Measurements from ENCODE around the gene OR8B8.
"Not testable (repeated sequence)": the region's sequence is repeated elsewhere in the genome, so short reads cannot be mapped to it uniquely, and the experiment has no call there.

The OR8B8 gene

DNA sequence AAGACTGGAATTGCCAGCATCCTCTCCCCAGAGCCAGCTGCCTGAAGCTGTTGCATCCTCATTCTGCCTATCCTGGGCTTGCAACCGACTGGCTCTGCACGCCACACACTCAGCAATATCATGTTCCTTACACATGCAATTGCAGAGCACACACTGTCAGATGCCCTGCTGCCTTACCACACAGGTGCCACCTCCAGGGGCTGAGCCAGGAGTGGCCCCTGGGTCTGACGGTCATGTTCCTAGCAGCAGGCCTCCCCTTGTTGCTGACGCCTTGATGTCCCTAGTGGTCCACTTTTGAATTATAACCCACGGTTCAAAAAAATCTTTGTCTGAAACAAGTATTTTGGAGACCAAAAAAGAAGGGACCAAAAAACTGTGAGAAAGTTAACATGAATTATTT is 18.5 kb upstream of the OR8B8 start:
- H3K27me3 Mint-ChIP-seq: peaks cover 9% of the 10 kb centered on the region
- DNase-seq (ENCODE audit: low spot score in 2 of 2): no peak
- ATAC-seq (ENCODE audit: low read depth): no peak
- no peaks in the 10 kb centered on the region for H3K4me1 Mint-ChIP-seq
- no peaks in the 10 kb centered on the region for H3K9me3 Mint-ChIP-seq
- no peaks in the 10 kb centered on the region for H3K36me3 Mint-ChIP-seq
- H3K4me3 Mint-ChIP-seq: no peak overlapping the region
- no peak overlapping the region for H3K27ac Mint-ChIP-seq

DNA sequence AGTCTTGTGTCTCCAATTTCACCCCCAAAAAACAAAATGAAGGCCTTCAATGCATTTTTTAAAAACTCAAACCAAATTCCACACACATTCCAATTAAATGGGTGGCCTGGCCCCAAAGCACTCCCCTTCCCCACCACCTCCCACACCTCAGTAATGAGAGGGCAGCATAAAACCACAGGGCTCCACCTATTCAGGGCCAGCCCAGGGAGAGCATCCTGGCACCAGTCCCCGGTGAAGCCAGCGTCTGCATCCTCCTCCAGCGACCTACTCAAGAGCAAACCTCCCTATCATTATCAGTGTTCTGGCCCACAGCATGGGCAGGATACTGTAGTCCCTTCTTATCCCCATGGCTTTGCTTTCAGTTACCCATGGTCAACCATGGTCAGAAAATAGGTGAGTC is 17.8 kb upstream of the OR8B8 start:
- H3K9me3 Mint-ChIP-seq: no peaks in the 10 kb centered on the region
- ATAC-seq (ENCODE audit: low read depth) (no peak), DNase-seq (ENCODE audit: low spot score in 2 of 2) (no peak)
- no peak overlapping the region for H3K4me3 Mint-ChIP-seq
- H3K4me1 Mint-ChIP-seq: no peaks in the 10 kb centered on the region
- H3K27ac Mint-ChIP-seq: no peak overlapping the region
- no peaks in the 10 kb centered on the region for H3K36me3 Mint-ChIP-seq
- H3K27me3 Mint-ChIP-seq: peaks cover 9% of the 10 kb centered on the region

DNA sequence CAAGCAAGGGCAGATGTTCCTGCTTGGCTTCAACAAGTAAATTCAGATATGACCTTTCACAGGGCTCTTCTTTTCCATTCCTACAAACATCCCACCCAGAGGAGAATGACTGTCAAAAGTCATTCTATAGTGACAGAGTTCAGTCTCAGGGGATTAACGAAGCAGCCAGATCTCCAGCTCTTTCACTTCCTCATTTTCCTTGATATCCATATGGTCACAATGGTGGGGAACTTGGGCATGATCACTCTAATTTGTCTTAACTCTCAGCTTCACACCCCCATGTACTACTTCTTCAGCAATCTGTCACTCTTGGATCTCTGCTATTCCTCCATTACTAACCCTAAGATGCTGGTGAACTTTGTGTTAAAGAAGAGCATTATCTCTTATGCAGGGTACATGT is 15.0 kb upstream of the OR8B8 start:
- H3K27ac Mint-ChIP-seq: no peak overlapping the region
- DNase-seq (ENCODE audit: low spot score in 2 of 2) (no peak), ATAC-seq (ENCODE audit: low read depth) (no peak)
- no peak overlapping the region for H3K4me3 Mint-ChIP-seq
- H3K27me3 Mint-ChIP-seq: peaks cover 4% of the 10 kb centered on the region
- H3K36me3 Mint-ChIP-seq: no peaks in the 10 kb centered on the region
- no peaks in the 10 kb centered on the region for H3K9me3 Mint-ChIP-seq
- H3K4me1 Mint-ChIP-seq: no peaks in the 10 kb centered on the region

DNA sequence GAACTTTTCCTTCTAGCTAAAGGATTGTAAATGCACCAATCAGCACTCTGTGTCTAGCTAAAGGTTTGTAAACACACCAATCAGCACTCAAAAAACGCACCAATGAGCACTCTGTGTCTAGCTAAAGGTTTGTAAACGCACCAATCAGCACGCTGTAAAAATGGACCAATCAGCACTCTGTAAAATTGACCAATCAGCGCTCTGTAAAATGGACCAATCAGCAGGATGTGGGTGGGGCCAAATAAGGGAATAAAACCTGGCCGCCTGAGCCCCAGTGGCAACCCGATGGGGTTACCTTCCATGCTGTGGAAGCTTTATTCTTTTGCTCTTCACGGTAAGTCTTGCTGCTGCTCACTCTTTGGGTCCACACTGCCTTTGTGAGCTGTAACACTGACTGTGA is 13.9 kb upstream of the OR8B8 start:
- not testable (repeated sequence) for H3K36me3 Mint-ChIP-seq; H3K27me3 Mint-ChIP-seq; H3K9me3 Mint-ChIP-seq; H3K4me1 Mint-ChIP-seq; DNase-seq (ENCODE audit: low spot score in 2 of 2); H3K27ac Mint-ChIP-seq; H3K4me3 Mint-ChIP-seq; ATAC-seq (ENCODE audit: low read depth)

DNA sequence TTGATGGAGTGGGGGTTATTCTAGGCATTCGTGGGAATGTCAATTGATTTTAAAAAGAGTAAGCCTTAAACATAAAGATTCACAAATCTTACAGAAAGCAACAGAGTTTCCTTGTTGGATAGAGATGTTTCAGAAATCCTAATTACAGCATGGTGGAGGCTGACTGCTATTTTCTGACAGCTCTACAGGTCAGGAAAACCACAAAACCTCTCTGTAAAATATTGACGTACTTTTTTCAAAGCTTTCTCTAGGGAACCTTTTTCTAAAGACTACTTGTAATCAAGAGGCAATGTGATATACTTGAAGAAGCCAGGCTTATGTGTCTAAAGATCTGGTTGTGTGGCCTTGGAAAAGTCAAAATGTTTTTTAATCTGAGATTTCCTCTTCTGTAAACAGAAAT is 9.1 kb upstream of the OR8B8 start:
- H3K4me3 Mint-ChIP-seq: no peak overlapping the region
- H3K36me3 Mint-ChIP-seq: no peaks in the 10 kb centered on the region

DNA sequence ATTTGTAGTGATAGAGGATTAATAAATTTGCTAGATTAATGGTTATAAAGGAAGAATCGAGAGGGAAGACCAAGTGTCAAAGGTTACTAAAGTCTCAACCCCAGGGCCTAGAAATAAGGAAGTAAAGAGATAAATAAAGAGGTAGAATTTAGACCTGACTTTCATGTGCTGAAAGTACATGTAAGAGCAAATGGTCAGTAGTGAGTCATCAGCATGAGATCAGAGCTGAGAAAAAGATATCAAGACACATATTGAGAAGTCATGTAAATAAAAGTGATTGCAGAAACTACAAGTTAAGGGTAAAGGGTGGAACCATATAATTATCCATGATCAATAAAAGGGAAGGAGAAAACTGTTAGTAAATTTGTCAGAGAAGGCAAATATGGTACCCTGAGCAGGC is 1.4 kb upstream of the OR8B8 start:
- Mint-ChIP-seq H3K9me3 (peaks cover 5% of the 10 kb centered on the region), H3K4me1 (no peaks in the 10 kb centered on the region), H3K27me3 (no peaks in the 10 kb centered on the region), H3K36me3 (no peaks in the 10 kb centered on the region), H3K27ac (no peak overlapping the region), H3K4me3 (no peak overlapping the region)
- DNase-seq (ENCODE audit: low spot score in 2 of 2) (no peak), ATAC-seq (ENCODE audit: low read depth) (no peak)

More for the DNA sequence above, 9.1 kb upstream of the OR8B8 start:
- Mint-ChIP-seq H3K4me1 (no peaks in the 10 kb centered on the region), H3K27ac (no peak overlapping the region), H3K9me3 (peaks cover 5% of the 10 kb centered on the region), H3K27me3 (no peaks in the 10 kb centered on the region)
- DNase-seq (ENCODE audit: low spot score in 2 of 2) (no peak), ATAC-seq (ENCODE audit: low read depth) (no peak)

DNA sequence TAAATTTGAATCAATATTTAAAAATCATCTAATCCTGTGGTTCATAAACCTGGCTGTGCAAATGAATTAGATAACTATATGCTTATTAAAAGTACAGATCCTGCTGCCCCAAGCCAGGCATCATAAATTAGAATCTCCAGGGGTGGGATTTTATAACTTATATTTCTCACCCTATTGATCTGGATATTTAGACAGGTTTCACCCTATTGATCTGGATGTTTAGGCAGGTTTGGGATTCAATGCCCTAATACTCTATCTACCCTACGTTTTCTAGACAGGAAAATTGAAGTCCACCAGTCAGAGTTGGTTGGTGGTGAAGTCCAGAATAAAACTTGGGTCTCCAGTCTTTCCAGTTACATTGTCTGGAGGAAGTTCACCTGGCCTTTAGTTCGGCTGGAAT is 2.6 kb downstream of the OR8B8 start:
- Mint-ChIP-seq H3K4me1 (no peaks in the 10 kb centered on the region), H3K36me3 (no peaks in the 10 kb centered on the region), H3K27me3 (peaks cover 2% of the 10 kb centered on the region), H3K9me3 (peaks cover 2% of the 10 kb centered on the region), H3K4me3 (no peak overlapping the region), H3K27ac (no peak overlapping the region)
- ATAC-seq (ENCODE audit: low read depth) (no peak), DNase-seq (ENCODE audit: low spot score in 2 of 2) (no peak)

DNA sequence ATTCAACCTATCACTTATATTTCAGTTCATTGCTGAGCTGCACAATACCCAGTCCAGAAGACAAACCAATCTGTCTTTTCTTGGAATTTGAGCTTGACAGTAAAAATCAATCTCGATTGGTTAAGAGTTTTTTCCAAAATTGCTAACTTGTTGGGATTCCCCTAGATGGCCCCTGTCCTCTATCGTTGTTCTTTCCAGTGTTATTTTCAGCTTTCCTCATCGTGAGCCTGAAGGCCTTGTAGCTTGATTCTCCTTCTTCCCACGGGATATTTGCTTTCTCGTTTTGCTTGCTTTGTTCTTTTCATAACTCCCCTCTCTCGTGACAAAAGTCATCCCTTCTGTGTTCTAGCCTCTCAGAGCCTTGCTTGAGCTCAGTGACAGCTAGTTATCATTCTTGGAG is 3.1 kb downstream of the OR8B8 start:
- Mint-ChIP-seq H3K9me3 (peaks cover 2% of the 10 kb centered on the region), H3K4me1 (no peaks in the 10 kb centered on the region), H3K4me3 (no peak overlapping the region), H3K36me3 (no peaks in the 10 kb centered on the region), H3K27ac (no peak overlapping the region), H3K27me3 (peaks cover 2% of the 10 kb centered on the region)
- ATAC-seq (ENCODE audit: low read depth) (no peak), DNase-seq (ENCODE audit: low spot score in 2 of 2) (no peak)

DNA sequence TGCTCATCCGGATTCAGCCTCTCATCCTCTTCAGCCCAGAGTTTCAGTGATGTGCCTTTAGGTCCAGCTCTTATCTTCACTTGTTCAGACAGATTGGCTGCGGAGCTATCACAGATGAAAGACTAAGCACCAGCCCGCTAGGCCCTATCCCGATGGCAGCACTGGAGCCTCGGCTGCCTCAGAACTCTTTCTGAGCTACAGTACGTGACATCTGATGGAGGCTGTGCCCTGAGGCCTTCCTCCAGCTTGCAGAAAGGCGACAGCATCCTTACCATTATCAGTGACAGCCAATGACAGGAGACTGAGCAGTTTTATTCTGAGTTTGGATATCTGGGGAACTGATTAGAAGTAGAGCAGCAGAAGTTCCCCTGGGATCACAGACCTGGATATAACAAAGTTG is 4.0 kb downstream of the OR8B8 start:
- no peaks in the 10 kb centered on the region for H3K36me3 Mint-ChIP-seq

DNA sequence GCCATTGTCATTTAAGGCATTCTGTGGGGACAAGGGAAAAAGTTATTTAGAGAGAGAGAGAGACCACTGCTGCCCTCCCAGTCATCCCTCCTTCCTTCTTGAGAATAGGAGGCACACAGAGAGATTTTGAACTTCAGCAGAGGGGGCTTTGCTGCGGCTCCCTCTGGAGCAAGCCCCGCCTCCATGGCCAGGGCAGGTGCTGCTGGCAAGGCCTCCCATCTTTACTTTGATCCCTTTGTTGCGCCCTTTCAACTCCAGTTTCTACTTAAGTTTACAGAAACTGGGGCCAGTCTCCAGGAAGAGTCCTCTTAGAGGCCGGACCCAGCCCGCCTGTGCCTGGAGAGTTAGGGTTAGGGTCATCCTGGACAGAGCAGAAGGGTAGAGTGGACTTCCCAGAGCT is 4.4 kb downstream of the OR8B8 start:
- Mint-ChIP-seq H3K27me3 (peaks cover 2% of the 10 kb centered on the region), H3K36me3 (no peaks in the 10 kb centered on the region), H3K4me3 (no peak overlapping the region), H3K27ac (no peak overlapping the region), H3K9me3 (peaks cover 2% of the 10 kb centered on the region), H3K4me1 (no peaks in the 10 kb centered on the region)
- ATAC-seq (ENCODE audit: low read depth): no peak
- no peak for DNase-seq (ENCODE audit: low spot score in 2 of 2)

More for the DNA sequence above, 4.0 kb downstream of the OR8B8 start:
- no peak for ATAC-seq (ENCODE audit: low read depth)
- H3K27me3 Mint-ChIP-seq: peaks cover 2% of the 10 kb centered on the region
- no peak for DNase-seq (ENCODE audit: low spot score in 2 of 2)
- H3K4me3 Mint-ChIP-seq: no peak overlapping the region
- H3K4me1 Mint-ChIP-seq: no peaks in the 10 kb centered on the region
- H3K9me3 Mint-ChIP-seq: peaks cover 2% of the 10 kb centered on the region
- H3K27ac Mint-ChIP-seq: no peak overlapping the region

DNA sequence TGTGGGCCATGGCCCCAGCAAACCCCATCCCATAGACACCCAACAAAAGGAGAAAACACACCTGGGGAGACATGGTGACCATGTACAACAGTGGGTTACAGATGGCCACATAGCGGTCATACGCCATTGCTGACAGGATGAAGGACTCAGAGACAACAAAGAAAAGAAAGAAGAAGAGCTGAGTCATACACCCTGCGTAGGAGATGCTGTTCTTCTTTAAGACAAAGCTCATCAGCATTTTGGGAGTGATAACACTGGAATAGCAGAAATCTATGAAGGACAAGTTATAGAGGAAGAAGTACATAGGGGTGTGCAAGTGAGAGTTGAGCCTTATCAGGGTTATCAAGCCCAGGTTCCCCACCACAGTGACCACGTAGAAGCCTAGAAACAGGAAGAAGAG is 4.9 kb downstream of the OR8B8 start:
- Mint-ChIP-seq H3K4me1 (no peaks in the 10 kb centered on the region), H3K27me3 (peaks cover 4% of the 10 kb centered on the region), H3K9me3 (peaks cover 2% of the 10 kb centered on the region), H3K36me3 (no peaks in the 10 kb centered on the region), H3K4me3 (no peak overlapping the region), H3K27ac (no peak overlapping the region)
- no peak for ATAC-seq (ENCODE audit: low read depth)
- DNase-seq (ENCODE audit: low spot score in 2 of 2): no peak

DNA sequence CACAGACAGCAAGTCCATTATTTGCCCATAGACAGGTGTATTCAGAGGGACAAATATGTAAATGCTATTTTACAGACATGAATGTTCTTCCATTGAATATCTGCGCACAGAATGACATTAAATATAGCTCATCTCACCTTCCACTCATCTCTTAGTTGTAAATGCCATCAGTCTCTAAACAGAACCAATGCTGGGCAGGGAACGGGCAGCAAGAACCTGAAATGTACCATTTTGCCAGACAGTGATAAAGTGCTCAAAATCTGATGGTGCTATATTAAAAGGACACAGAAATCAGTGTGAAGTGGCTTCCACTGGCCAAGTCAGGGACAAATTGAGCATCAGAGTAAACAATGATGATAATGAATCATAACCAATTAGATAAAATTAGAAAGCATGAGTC is 10.8 kb downstream of the OR8B8 start:
- Mint-ChIP-seq H3K27me3 (peaks cover 8% of the 10 kb centered on the region), H3K9me3 (peaks cover 2% of the 10 kb centered on the region), H3K4me3 (no peak overlapping the region), H3K4me1 (no peaks in the 10 kb centered on the region), H3K27ac (no peak overlapping the region), H3K36me3 (no peaks in the 10 kb centered on the region)
- ATAC-seq (ENCODE audit: low read depth) (no peak), DNase-seq (ENCODE audit: low spot score in 2 of 2) (no peak)

DNA sequence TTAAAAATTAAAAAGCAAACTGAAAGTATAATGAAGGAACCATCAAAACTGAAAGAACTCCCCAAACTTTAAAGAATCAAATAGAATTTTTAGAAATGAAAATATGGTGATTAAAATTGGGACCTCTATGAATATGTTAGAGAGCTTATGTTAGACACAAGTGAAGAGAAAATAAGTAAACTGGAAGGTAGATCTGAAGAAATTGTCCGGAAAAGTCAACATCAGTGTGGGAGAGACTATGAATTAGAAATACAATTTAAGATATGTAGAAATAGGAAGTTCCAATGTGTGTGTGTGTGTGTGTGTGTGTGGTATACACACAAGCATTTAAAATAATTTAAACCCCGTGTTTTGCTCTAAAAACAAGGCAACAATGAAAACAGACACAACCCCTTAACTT is 15.9 kb downstream of the OR8B8 start:
- DNase-seq (ENCODE audit: low spot score in 2 of 2) (no peak), ATAC-seq (ENCODE audit: low read depth) (no peak)
- peaks cover 2% of the 10 kb centered on the region for H3K9me3 Mint-ChIP-seq
- H3K4me3 Mint-ChIP-seq: no peak overlapping the region
- H3K4me1 Mint-ChIP-seq: no peaks in the 10 kb centered on the region
- H3K36me3 Mint-ChIP-seq: no peaks in the 10 kb centered on the region
- peaks cover 5% of the 10 kb centered on the region for H3K27me3 Mint-ChIP-seq
- no peak overlapping the region for H3K27ac Mint-ChIP-seq

DNA sequence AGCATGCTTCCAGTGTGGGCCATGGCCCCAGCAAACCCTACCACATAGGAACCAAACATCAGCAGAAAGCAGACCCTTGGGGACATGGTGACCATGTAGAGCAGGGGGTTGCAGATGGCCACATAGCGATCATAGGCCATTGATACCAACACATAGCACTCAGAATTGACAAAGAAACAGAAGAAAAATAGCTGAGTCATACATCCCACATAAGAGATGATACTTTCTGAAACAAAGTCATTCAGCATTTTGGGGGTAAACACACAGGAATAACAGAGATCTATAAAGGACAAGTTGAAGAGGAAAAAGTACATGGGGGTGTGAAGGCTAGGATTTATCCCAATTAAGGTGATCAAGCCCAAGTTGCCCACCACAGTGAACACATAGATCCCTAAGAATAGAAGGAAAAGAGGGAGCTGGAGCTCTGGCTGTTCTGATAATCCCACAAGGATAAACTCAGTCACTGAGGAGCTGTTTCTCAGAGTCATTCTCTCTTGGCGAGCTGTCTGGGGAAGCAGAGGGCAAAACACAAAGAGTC is 21.0 kb downstream of the OR8B8 start, which contains the start of gene OR8B4:
TSS of gene OR8B4 (minus strand) at position 488 of the 538 bp plus-strand sequence. CDS start at position 488, 0 bp downstream.
- ATAC-seq (ENCODE audit: low read depth) (no peak), DNase-seq (ENCODE audit: low spot score in 2 of 2) (no peak)
- Mint-ChIP-seq H3K36me3 (no peaks in the 10 kb centered on the region), H3K27ac (no peak within 1 kb of the TSS), H3K9me3 (peaks cover under 1% of the 10 kb centered on the region), H3K4me3 (no peak within 1 kb of the TSS), H3K27me3 (peaks cover 12% of the 10 kb centered on the region), H3K4me1 (no peaks in the 10 kb centered on the region)

DNA sequence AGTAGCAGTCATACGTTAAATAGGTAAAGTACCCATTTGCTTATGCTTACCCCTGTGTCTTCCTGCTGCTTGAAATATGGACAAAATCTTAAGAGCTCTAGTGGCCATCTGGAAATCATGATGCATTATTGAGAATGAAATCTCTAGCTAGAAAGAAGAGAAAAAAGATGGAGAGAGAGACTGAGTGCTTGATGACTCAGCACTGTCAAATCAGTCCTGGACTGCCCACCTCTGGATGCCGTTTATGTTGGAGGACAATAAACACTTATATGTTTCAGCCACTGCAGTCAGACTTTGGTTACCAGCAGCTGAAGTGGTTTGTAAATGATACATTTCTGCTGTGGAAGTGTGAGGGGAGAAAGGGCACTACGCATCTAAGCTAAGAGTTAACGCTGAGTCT is 24.5 kb downstream of the OR8B8 start:
- DNase-seq (ENCODE audit: low spot score in 2 of 2) (no peak), ATAC-seq (ENCODE audit: low read depth) (no peak)
- Mint-ChIP-seq H3K27ac (no peak overlapping the region), H3K4me3 (no peak overlapping the region), H3K9me3 (no peaks in the 10 kb centered on the region), H3K36me3 (no peaks in the 10 kb centered on the region), H3K27me3 (peaks cover 12% of the 10 kb centered on the region), H3K4me1 (no peaks in the 10 kb centered on the region)
